Skeletal muscle tissue (tissue), 4 donors: ENCODE measurements around the gene FGF21. TPM values are rescaled to one million over a fixed set of nuclear protein-coding genes. Genes with fewer than 3 reads are reported as not detected.
"Not testable (repeated sequence)": the region's sequence is repeated elsewhere in the genome, so short reads cannot be mapped to it uniquely, and the experiment has no call there.

Source experiments
- H3K27ac ChIP-seq: one replicate; pipeline ENCODE4 v1.7.0; 2013; ENCODE audit warnings: mild to moderate bottlenecking, low read depth, low read length, inconsistent platforms
- H3K27me3 ChIP-seq, 3 donors: one replicate each; pipeline ENCODE4 v1.7.0; 2013; ENCODE audit warnings: low read length in 3 of 3; ENCODE audit not compliant: control insufficient read depth in 3 of 3, insufficient read depth in 3 of 3
- H3K36me3 ChIP-seq, 3 donors: one replicate each; pipeline ENCODE4 v1.7.0; 2013; ENCODE audit warnings: low read length in 3 of 3; ENCODE audit not compliant: control insufficient read depth in 3 of 3, insufficient read depth in 3 of 3
- H3K4me1 ChIP-seq, 3 donors: one replicate each; pipeline ENCODE4 v1.7.0; 2013; ENCODE audit warnings: low read length in 3 of 3, mild to moderate bottlenecking in 3 of 3; ENCODE audit not compliant: control insufficient read depth in 3 of 3, insufficient read depth in 3 of 3
- H3K4me3 ChIP-seq, 3 donors: one replicate each; pipeline ENCODE4 v1.7.0; 2013; ENCODE audit warnings: low read length in 3 of 3
- H3K9ac ChIP-seq, 3 donors: one replicate each; pipeline ENCODE4 v1.7.0; 2013; ENCODE audit warnings: low read length in 3 of 3, mild to moderate bottlenecking in 3 of 3, moderate library complexity in 2 of 3, low read depth in 1 of 3
- H3K9me3 ChIP-seq, 3 donors: one replicate each; pipeline ENCODE4 v1.7.0; 2013; ENCODE audit warnings: low read length in 3 of 3; ENCODE audit not compliant: control insufficient read depth in 3 of 3
- total RNA-seq: library from RNA; depleted of rRNA; stranded (reverse); fragments of >200 nt; gene quantifications from one replicate; pipeline ENCODE4 v1.2.3, GENCODE V29; 2014
- donor health status: Osteomylitis.

The FGF21 gene
- total RNA-seq, 1 donor from 2014 or later: not detected

- Histone ChIP-seq H3K4me3 (peak overlapping the region; percentile 57 to 77 (median 67)), H3K27ac (peak overlapping the region; percentile 30), H3K9ac (peak overlapping the region; percentile 59 to 79 (median 70)), H3K9me3 (no peaks in the 10 kb centered on the region), H3K27me3 (peaks cover 0 to 10% (median 9%) of the 10 kb centered on the region in 3 donors), H3K36me3 (peaks cover 0 to 5% (median 0%) of the 10 kb centered on the region in 3 donors), H3K4me1 (peaks cover 23 to 39% (median 26%) of the 10 kb centered on the region in 3 donors)
Observed at GRCh38 chr19:48751845-48752495, 3.4 kb upstream of the FGF21 start.

- no peaks in the 10 kb centered on the region for H3K9me3 ChIP-seq
- peak within 1 kb of the TSS; percentile 57 to 77 (median 67) for H3K4me3 ChIP-seq
- H3K4me1 ChIP-seq: peaks cover 20 to 37% (median 26%) of the 10 kb centered on the region in 3 donors
- H3K27me3 ChIP-seq: peaks cover 0 to 10% (median 9%) of the 10 kb centered on the region in 3 donors
- peaks cover 0 to 5% (median 0%) of the 10 kb centered on the region in 3 donors for H3K36me3 ChIP-seq
- peak within 1 kb of the TSS; percentile 30 for H3K27ac ChIP-seq
- peak within 1 kb of the TSS; percentile 59 to 79 (median 70) for H3K9ac ChIP-seq
Observed at GRCh38 chr19:48752496-48753365, 2.6 kb upstream of the FGF21 start, which contains the start of gene FUT1. FUT1 (minus strand) TSS chr19:48752641; CDS start chr19:48751281, 1,360 bp downstream.

GRCh38 chr19:48755787-48756186 lies 463 bp downstream of the FGF21 start:
- Histone ChIP-seq H3K4me1 (peaks cover 20 to 35% (median 26%) of the 10 kb centered on the region in 3 donors), H3K27me3 (peaks cover 0 to 10% (median 4%) of the 10 kb centered on the region in 3 donors), H3K4me3 (peak overlapping the region in 2 of 3 donors; percentile 14 to 29), H3K27ac (no peak overlapping the region), H3K9ac (no peak overlapping the region), H3K36me3 (no peaks in the 10 kb centered on the region), H3K9me3 (no peaks in the 10 kb centered on the region)

GRCh38 chr19:48756212-48756611 lies 888 bp downstream of the FGF21 start:
- Histone ChIP-seq H3K4me1 (peaks cover 20 to 34% (median 26%) of the 10 kb centered on the region in 3 donors), H3K36me3 (no peaks in the 10 kb centered on the region), H3K27ac (no peak overlapping the region), H3K9ac (peak overlapping the region in 1 of 3 donors; percentile 16), H3K27me3 (peaks cover 0 to 10% (median under 1%) of the 10 kb centered on the region in 3 donors), H3K4me3 (peak overlapping the region in 1 of 3 donors; percentile 29), H3K9me3 (no peaks in the 10 kb centered on the region)

GRCh38 chr19:48756686-48757085 lies 1.4 kb downstream of the FGF21 start:
- Histone ChIP-seq H3K9me3 (no peaks in the 10 kb centered on the region), H3K27me3 (peaks cover 0 to 10% (median 0%) of the 10 kb centered on the region in 3 donors), H3K9ac (peak overlapping the region in 2 of 3 donors; percentile 10 to 50), H3K4me1 (peaks cover 20 to 34% (median 26%) of the 10 kb centered on the region in 3 donors), H3K27ac (no peak overlapping the region), H3K36me3 (no peaks in the 10 kb centered on the region), H3K4me3 (no peak overlapping the region)

- no peaks in the 10 kb centered on the region for H3K36me3 ChIP-seq
- peaks cover 0 to 6% (median 0%) of the 10 kb centered on the region in 3 donors for H3K27me3 ChIP-seq
- H3K9ac ChIP-seq: peak overlapping the region in 2 of 3 donors; percentile 10 to 50
- no peak overlapping the region for H3K27ac ChIP-seq
- peaks cover 15 to 34% (median 24%) of the 10 kb centered on the region in 3 donors for H3K4me1 ChIP-seq
- H3K9me3 ChIP-seq: no peaks in the 10 kb centered on the region
- H3K4me3 ChIP-seq: no peak overlapping the region
Observed at GRCh38 chr19:48757089-48757675, 1.9 kb downstream of the FGF21 start.

- no peaks in the 10 kb centered on the region for H3K9me3 ChIP-seq
- H3K36me3 ChIP-seq: no peaks in the 10 kb centered on the region
- H3K4me3 ChIP-seq: no peak overlapping the region
- no peak overlapping the region for H3K27ac ChIP-seq
- peaks cover 0 to 5% (median 0%) of the 10 kb centered on the region in 3 donors for H3K27me3 ChIP-seq
- peaks cover 15 to 34% (median 18%) of the 10 kb centered on the region in 3 donors for H3K4me1 ChIP-seq
- no peak overlapping the region for H3K9ac ChIP-seq
Observed at GRCh38 chr19:48757741-48758144, 2.4 kb downstream of the FGF21 start.

GRCh38 chr19:48760504-48761205 lies 5.3 kb downstream of the FGF21 start:
- H3K9ac ChIP-seq: no peak overlapping the region
- peak overlapping the region; percentile 51 for H3K27ac ChIP-seq
- H3K4me3 ChIP-seq: no peak overlapping the region

GRCh38 chr19:48765816-48766215 lies 10.5 kb downstream of the FGF21 start:
- H3K36me3 ChIP-seq, H3K27ac ChIP-seq, H3K27me3 ChIP-seq, H3K9me3 ChIP-seq, H3K4me3 ChIP-seq, H3K9ac ChIP-seq: not testable (repeated sequence)
- peaks cover 11 to 16% (median 14%) of the 10 kb centered on the region in 3 donors for H3K4me1 ChIP-seq

More at GRCh38 chr19:48760504-48761205, 5.3 kb downstream of the FGF21 start:
- Histone ChIP-seq H3K4me1 (peaks cover 6 to 19% (median 6%) of the 10 kb centered on the region in 3 donors), H3K9me3 (no peaks in the 10 kb centered on the region), H3K27me3 (no peaks in the 10 kb centered on the region), H3K36me3 (no peaks in the 10 kb centered on the region)
